Gastrocnemius medialis (tissue), 4 donors: Measurements from ENCODE around the gene ZNF277.

Source experiments
- CTCF ChIP-seq, 5 experiments: fragments of 450-650 bp in 3 of 5; fragments of 200-600 bp in 2 of 5; sonication (generic) in 2 of 5; IDR thresholded peaks in 4 of 5; conservative IDR thresholded peaks in 1 of 5; 1 replicate in 4 of 5; 2 replicates in 1 of 5; pipeline ENCODE4 v1.5.1; 2016 to 2019; ENCODE audit warnings: antibody characterized with exemption in 5 of 5, mild to moderate bottlenecking in 3 of 5, moderate library complexity in 3 of 5
- POLR2A ChIP-seq, 2 donors: fragments of 450-650 bp; IDR thresholded peaks; one replicate each; pipeline ENCODE4 v1.6.1; 2017; ENCODE audit warnings: antibody characterized with exemption in 2 of 2, mild to moderate bottlenecking in 2 of 2, moderate library complexity in 2 of 2

GRCh38 chr7:112307506-112307905 lies 101.0 kb downstream of the ZNF277 start:
- TF ChIP-seq POLR2A (IDR thresholded peaks at IDR 0.05) (no peak), CTCF (IDR thresholded peaks at IDR 0.05 in 4 of 5, conservative IDR thresholded peaks at IDR 0.05 in 1 of 5) (no peak)
